ENCODE measurements around the gene RASSF3.

Gene RASSF3

GRCh38 chr12:64736771-64737170, 126.5 kb downstream of the RASSF3 start:
- FAIRE-seq = no peak

GRCh38 chr12:64737539-64737938, 127.2 kb downstream of the RASSF3 start:
- FAIRE-seq = no peak

- FAIRE-seq = no peak
Measured at GRCh38 chr12:64739778-64740177, 129.5 kb downstream of the RASSF3 start.

GRCh38 chr12:64740646-64741045, 130.4 kb downstream of the RASSF3 start:
- FAIRE-seq = no peak

DNA sequence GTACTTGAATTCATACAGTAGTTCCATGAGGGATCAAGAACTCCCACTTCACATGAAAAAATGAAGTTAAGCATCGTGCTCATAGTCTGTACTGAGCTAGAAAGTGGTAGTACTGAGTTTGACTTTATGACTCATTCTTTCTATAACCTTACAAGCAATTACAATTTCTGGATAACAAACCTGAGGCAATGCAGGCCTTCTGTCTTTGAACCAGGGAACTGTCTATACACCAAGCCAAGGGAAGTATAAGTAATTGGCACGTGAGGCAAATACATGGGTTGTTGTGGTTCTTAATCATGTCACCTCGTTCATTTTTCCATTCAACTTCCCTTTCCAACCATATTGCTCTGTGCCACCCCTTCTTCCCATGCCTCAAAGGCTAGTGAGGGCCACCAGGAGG, 132.1 kb downstream of the RASSF3 start:
- FAIRE-seq = no peak

GRCh38 chr12:64743206-64743605, 132.9 kb downstream of the RASSF3 start:
- FAIRE-seq = no peak

- FAIRE-seq = no peak
Measured at GRCh38 chr12:64744422-64745258, 134.3 kb downstream of the RASSF3 start.

GRCh38 chr12:64745259-64745807, 135.0 kb downstream of the RASSF3 start:
- FAIRE-seq = no peak

- no peak for FAIRE-seq
Measured at GRCh38 chr12:64745980-64746379, 135.7 kb downstream of the RASSF3 start.

GRCh38 chr12:64746663-64747062, 136.4 kb downstream of the RASSF3 start:
- no peak for FAIRE-seq
